SK-N-SH (cell line): Measurements from ENCODE around the gene PKM. TPM values are rescaled to one million over a fixed set of nuclear protein-coding genes. Genes with fewer than 3 reads are reported as not detected.

Experiments
- CTCF ChIA-PET: fragments of 300-600, 350-600 bp; formaldehyde crosslinking; extraction: SDS; loops from one replicate; lab custom pipeline; 2021; lab: Yijun Ruan, JAX
- POLR2A ChIA-PET: fragments of 350-600 bp; sonication (Branson Sonifier 250); formaldehyde crosslinking; extraction: SDS; loops from one replicate; lab custom pipeline; 2020; ENCODE audit warnings: antibody characterized with exemption, inconsistent platforms; lab: Yijun Ruan, JAX
- DNase-seq: peaks from one replicate; pipeline ENCODE4 v3.0.0; 2012
- H2AFZ ChIP-seq: fragments of 200-600 bp; sonication (generic); 2 replicates; pipeline ENCODE4 v1.8.1; 2016; ENCODE audit warnings: antibody characterized with exemption, mild to moderate bottlenecking, low read depth
- H3F3A ChIP-seq: fragments of 200-600 bp; sonication (generic); replicated peaks from 2 replicates; pipeline ENCODE3; 2016; ENCODE audit warnings: antibody characterized with exemption, mild to moderate bottlenecking; ENCODE audit not compliant: insufficient read depth
- H3K27ac ChIP-seq, 2 experiments: fragments of 200-500 bp in 1 of 2; fragments of 200-600 bp in 1 of 2; sonication (Bioruptor generic) in 1 of 2; sonication (generic), shearing (Covaris generic) in 1 of 2; 2 replicates each; pipeline versions ENCODE4 v1.5.1 to v1.6.1; 2014 to 2016; ENCODE audit warnings: low read depth in 2 of 2, inconsistent platforms in 1 of 2, low read length in 1 of 2, mild to moderate bottlenecking in 1 of 2, mixed read lengths in 1 of 2
- H3K27me3 ChIP-seq: fragments of 200-600 bp; sonication (generic), shearing (Covaris generic); 2 replicates; pipeline ENCODE4 v1.6.1; 2016; ENCODE audit warnings: mixed run types; ENCODE audit not compliant: insufficient read depth
- H3K36me3 ChIP-seq, 2 experiments: fragments of 200-500 bp in 1 of 2; fragments of 200-600 bp in 1 of 2; sonication (Bioruptor generic) in 1 of 2; sonication (generic) in 1 of 2; replicated peaks in 1 of 2; 2 replicates each; pipeline versions ENCODE3 to v1.5.1; 2014 to 2016; ENCODE audit warnings: low read length in 1 of 2, mild to moderate bottlenecking in 1 of 2; ENCODE audit not compliant: insufficient read depth in 2 of 2, control insufficient read depth in 1 of 2
- H3K4me1 ChIP-seq, 2 experiments: fragments of 200-500 bp in 1 of 2; fragments of 200-600 bp in 1 of 2; sonication (Bioruptor generic) in 1 of 2; sonication (generic), shearing (Covaris generic) in 1 of 2; 2 replicates each; pipeline versions ENCODE4 v1.5.1 to v1.6.1; 2014 to 2016; ENCODE audit warnings: low read depth in 1 of 2, low read length in 1 of 2, mixed run types in 1 of 2; ENCODE audit not compliant: insufficient read depth in 2 of 2, control insufficient read depth in 1 of 2
- H3K4me2 ChIP-seq: fragments of 200-600 bp; sonication (generic), shearing (Covaris generic); 2 replicates; pipeline ENCODE4 v1.6.1; 2017; ENCODE audit warnings: mixed run types
- H3K4me3 ChIP-seq, 2 experiments: fragments of 200-500 bp in 1 of 2; fragments of 200-600 bp in 1 of 2; sonication (Bioruptor generic) in 1 of 2; sonication (generic), shearing (Covaris generic) in 1 of 2; 2 replicates each; pipeline versions ENCODE4 v1.5.1 to v1.8.1; 2014 to 2016; ENCODE audit warnings: low read depth in 2 of 2, inconsistent platforms in 1 of 2, low read length in 1 of 2, mild to moderate bottlenecking in 1 of 2, mixed read lengths in 1 of 2, moderate library complexity in 1 of 2
- H3K79me2 ChIP-seq: fragments of 200-600 bp; sonication (generic); 2 replicates; pipeline ENCODE4 v1.8.1; 2017; ENCODE audit warnings: mild to moderate bottlenecking; ENCODE audit not compliant: insufficient read depth
- H3K9ac ChIP-seq: fragments of 200-600 bp; sonication (generic); 2 replicates; pipeline ENCODE4 v1.6.1; 2017; ENCODE audit warnings: mixed run types
- H3K9me2 ChIP-seq: fragments of 200-600 bp; sonication (generic); 2 replicates; pipeline ENCODE4 v1.6.1; 2017; ENCODE audit warnings: mixed run types
- H3K9me3 ChIP-seq: fragments of 200-600 bp; sonication (generic); 2 replicates; pipeline ENCODE4 v1.6.1; 2017; ENCODE audit warnings: mixed run types, mild to moderate bottlenecking, moderate library complexity
- H4K20me1 ChIP-seq: fragments of 200-600 bp; sonication (generic); 2 replicates; pipeline ENCODE4 v1.6.1; 2017; ENCODE audit warnings: mild to moderate bottlenecking, mixed run types; ENCODE audit not compliant: insufficient read depth
- CHD2 ChIP-seq: fragments of 150-350 bp; IDR thresholded peaks from 2 replicates; pipeline ENCODE4 v1.6.1; 2018; ENCODE audit warnings: low read length; ENCODE audit not compliant: partially characterized antibody
- ELF1 ChIP-seq: IDR thresholded peaks from 2 replicates; pipeline ENCODE4 v1.4.0; 2012
- EZH2phosphoT487 ChIP-seq: fragments of 200-600 bp; sonication (generic); IDR thresholded peaks from 2 replicates; pipeline ENCODE4 v1.6.1; 2017; ENCODE audit warnings: low read depth, mixed run types, mild to moderate bottlenecking, antibody characterized with exemption, moderate library complexity, borderline replicate concordance
- FOXJ3 ChIP-seq: sonication (generic); formaldehyde crosslinking; IDR thresholded peaks from 2 replicates; pipeline ENCODE4 v1.5.1; 2020; ENCODE audit warnings: mild to moderate bottlenecking, missing genetic modification reagents
- GABPA ChIP-seq: IDR thresholded peaks from 2 replicates; pipeline ENCODE4 v1.4.0; 2012; ENCODE audit warnings: low read depth, mild to moderate bottlenecking
- GATA2 ChIP-seq: sonication (generic); formaldehyde crosslinking; IDR thresholded peaks from 2 replicates; pipeline ENCODE4 v1.5.0; 2020; ENCODE audit warnings: mild to moderate bottlenecking, missing genetic modification reagents
- MAX ChIP-seq: IDR thresholded peaks from 2 replicates; pipeline ENCODE4 v1.4.0; 2012; ENCODE audit warnings: low read depth
- NFIC ChIP-seq: IDR thresholded peaks from 2 replicates; pipeline ENCODE4 v1.4.0; 2012; ENCODE audit warnings: borderline replicate concordance
- PBX3 ChIP-seq: IDR thresholded peaks from 2 replicates; pipeline ENCODE4; 2012
- RAD21 ChIP-seq: IDR thresholded peaks from 2 replicates; pipeline ENCODE4 v1.6.1; 2012; ENCODE audit warnings: mild to moderate bottlenecking, low read length
- RFX5 ChIP-seq: IDR thresholded peaks from 2 replicates; pipeline ENCODE4 v1.6.1; 2012; ENCODE audit warnings: mild to moderate bottlenecking, improper control_type of control experiment, low read length
- SIN3A ChIP-seq: IDR thresholded peaks from 2 replicates; pipeline ENCODE4 v1.6.1; 2012; ENCODE audit warnings: low read depth, mild to moderate bottlenecking, low read length, moderate library complexity, borderline replicate concordance
- SMC3 ChIP-seq: IDR thresholded peaks from 2 replicates; pipeline ENCODE4 v1.6.1; 2012; ENCODE audit warnings: low read depth, low read length, improper control_type of control experiment
- TAF1 ChIP-seq: IDR thresholded peaks from 2 replicates; pipeline ENCODE4 v1.6.1; 2012; ENCODE audit warnings: low read depth, mild to moderate bottlenecking, low read length, moderate library complexity, borderline replicate concordance
- TEAD4 ChIP-seq: IDR thresholded peaks from 2 replicates; pipeline ENCODE4 v1.4.0; 2012; ENCODE audit warnings: mild to moderate bottlenecking, borderline replicate concordance; ENCODE audit not compliant: insufficient read depth
- USF1 ChIP-seq: IDR thresholded peaks from 2 replicates; pipeline ENCODE4 v1.4.0; 2012; ENCODE audit warnings: low read depth, borderline replicate concordance
- USF2 ChIP-seq: fragments of 150-350 bp; IDR thresholded peaks from 2 replicates; pipeline ENCODE4 v1.6.1; 2017; ENCODE audit warnings: antibody characterized with exemption, low read length, low read depth, borderline replicate concordance
- YY1 ChIP-seq: IDR thresholded peaks from 2 replicates; pipeline ENCODE4 v1.4.0; 2012; ENCODE audit warnings: low read depth, mild to moderate bottlenecking
- WGBS: methylation state at CpG from one replicate; pipeline ENCODE4 v1.1.6; 2017; ENCODE audit warnings: low lambda C conversion rate; 5-methylcytosine and 5-hydroxymethylcytosine counted together
- polyA plus RNA-seq, 3 experiments: library from polyadenylated mRNA; depleted of rRNA; stranded (reverse); fragments of >200 nt; gene quantifications; 2 replicates each; pipeline ENCODE4 v1.2.3, GENCODE V29; 2012

The PKM gene
- polyA plus RNA-seq, 1 of the 3 experiments (the other 2 are of a cell fraction) = 1,453 TPM

GRCh38 chr15:72166716-72167417 lies 64.1 kb downstream of the PKM start:
- Histone ChIP-seq H3K36me3 (no peaks in the 10 kb centered on the region), H3K79me2 (no peaks in the 10 kb centered on the region), H3F3A (no peaks in the 10 kb centered on the region), H3K4me1 (peaks cover 0 to 6% of the 10 kb centered on the region in 2 experiments; a peak in 1 of 4 replicates)
- TF ChIP-seq SMC3 (no peak), ELF1 (no peak), GATA2 (CRISPR knock-in tag) (no peak), EZH2phosphoT487 (no peak), TAF1 (no peak), RAD21 (no peak), TEAD4 (no peak), YY1 (no peak), USF2 (no peak), SIN3A (no peak), RFX5 (no peak), MAX (no peak), GABPA (no peak), FOXJ3 (CRISPR knock-in tag) (no peak), CHD2 (no peak), PBX3 (no peak)
- TF ChIP-seq, all 33 proteins: peak for 0
- Histone ChIP-seq H2AFZ (no peak overlapping the region), H3K9ac (no peak overlapping the region), H3K27ac (no peak overlapping the region), H3K9me3 (no peaks in the 10 kb centered on the region), H3K4me2 (no peak overlapping the region), H4K20me1 (no peaks in the 10 kb centered on the region), H3K4me3 (no peak overlapping the region), H3K27me3 (no peaks in the 10 kb centered on the region), H3K9me2 (no peaks in the 10 kb centered on the region)
- POLR2A ChIA-PET = no interaction called here
- WGBS = 76% methylated on average over 4 of the region's 5 CpGs
- DNase-seq = no peak
- CTCF ChIA-PET = interaction anchor here (3.5 kb wide), 1 partner anchor 10 kb away, joined by 23 read pairs; no protein-coding TSS in a partner anchor

- no peak overlapping the region for H3K4me3 ChIP-seq
- no peaks in the 10 kb centered on the region for H3K36me3 ChIP-seq
- H3F3A ChIP-seq = no peaks in the 10 kb centered on the region
- H3K9me2 ChIP-seq = no peaks in the 10 kb centered on the region
- 71% methylated on average over 4 of the region's 4 CpGs for WGBS
- POLR2A ChIA-PET = no interaction called here
- no peak for DNase-seq
- peaks cover 0 to 6% of the 10 kb centered on the region in 2 experiments; a peak in 1 of 4 replicates for H3K4me1 ChIP-seq
- CTCF ChIA-PET = interaction anchor here (1.1 to 2.2 kb wide), 5 partner anchors 8 to 420 kb away, joined by 3 to 13 read pairs (median 3); no protein-coding TSS in a partner anchor
- H4K20me1 ChIP-seq = no peaks in the 10 kb centered on the region
- no peak overlapping the region for H3K4me2 ChIP-seq
- no peaks in the 10 kb centered on the region for H3K79me2 ChIP-seq
- no peak overlapping the region for H3K9ac ChIP-seq
- H3K27me3 ChIP-seq = no peaks in the 10 kb centered on the region
- H3K9me3 ChIP-seq = no peaks in the 10 kb centered on the region
- H3K27ac ChIP-seq = no peak overlapping the region
- TF ChIP-seq NFIC (no peak), USF1 (no peak), GATA2 (CRISPR knock-in tag) (no peak)
- H2AFZ ChIP-seq = no peak overlapping the region
These were observed 67.3 kb downstream of the PKM start for GRCh38 chr15:72163719-72164118.
